GM19099 (cell line): Measurements from ENCODE around the gene SLC4A9.

Experiments used
- POLR2A ChIP-seq: IDR thresholded peaks from 3 replicates; pipeline ENCODE4 v1.6.1; 2011; ENCODE audit warnings: low read depth; ENCODE audit not compliant: insufficient read length; ENCODE audit errors: extremely low read depth

The SLC4A9 gene

GRCh38 chr5:140346348-140347221 lies 13.4 kb upstream of the SLC4A9 start, which contains the start of gene HBEGF:
HBEGF (minus strand) TSS chr5:140346603; CDS start chr5:140346328, 275 bp downstream.
- peak; percentile 62 for TF ChIP-seq POLR2A

GRCh38 chr5:140347360-140347759 lies 12.6 kb upstream of the SLC4A9 start:
- no peak for TF ChIP-seq POLR2A

- no peak for TF ChIP-seq POLR2A
Observed at GRCh38 chr5:140348104-140348503, 11.9 kb upstream of the SLC4A9 start.

- no peak for TF ChIP-seq POLR2A
Observed at GRCh38 chr5:140349244-140349643, 10.8 kb upstream of the SLC4A9 start.

GRCh38 chr5:140351609-140352334 lies 8.2 kb upstream of the SLC4A9 start:
- no peak for TF ChIP-seq POLR2A

- TF ChIP-seq POLR2A = no peak
Observed at GRCh38 chr5:140355546-140355945, 4.4 kb upstream of the SLC4A9 start.

- no peak for TF ChIP-seq POLR2A
Observed at GRCh38 chr5:140356853-140357725, 2.9 kb upstream of the SLC4A9 start.

- no peak for TF ChIP-seq POLR2A
Observed at GRCh38 chr5:140357726-140358093, 2.3 kb upstream of the SLC4A9 start.

GRCh38 chr5:140358738-140359310 lies 1.2 kb upstream of the SLC4A9 start:
- TF ChIP-seq POLR2A = no peak

- TF ChIP-seq POLR2A = no peak
Observed at GRCh38 chr5:140360681-140361479, 886 bp downstream of the SLC4A9 start.

GRCh38 chr5:140361901-140362300 lies 1.9 kb downstream of the SLC4A9 start:
- no peak for TF ChIP-seq POLR2A

GRCh38 chr5:140362311-140362710 lies 2.3 kb downstream of the SLC4A9 start:
- TF ChIP-seq POLR2A = no peak

GRCh38 chr5:140362875-140363630 lies 3.1 kb downstream of the SLC4A9 start:
- TF ChIP-seq POLR2A = no peak
